HEK293T (cell line): ENCODE measurements around the gene SDHB.
"Not testable (repeated sequence)": the region's sequence is repeated elsewhere in the genome, so short reads cannot be mapped to it uniquely, and the experiment has no call there.

Experiments
- CTCF ChIA-PET: fragments of 350-600 bp; formaldehyde crosslinking; extraction: SDS; loops from one replicate; lab custom pipeline; 2021; ENCODE audit warnings: antibody characterized with exemption, inconsistent platforms; lab: Yijun Ruan, JAX
- POLR2A ChIA-PET: fragments of 350-600 bp; formaldehyde crosslinking; extraction: SDS; loops from one replicate; lab custom pipeline; 2020; ENCODE audit warnings: antibody characterized with exemption, inconsistent platforms; lab: Yijun Ruan, JAX
- DNase-seq: peaks from one replicate; pipeline ENCODE4 v3.0.0; 2012; ENCODE audit warnings: mixed read lengths; ENCODE audit errors: extremely low spot score
- ARNT ChIP-seq: fragments of 450-650 bp; IDR thresholded peaks from 2 replicates; pipeline ENCODE4 v1.6.1; 2017; ENCODE audit warnings: mild to moderate bottlenecking
- BHLHE40 ChIP-seq: fragments of 450-650 bp; IDR thresholded peaks from 2 replicates; pipeline ENCODE4 v1.6.1; 2016; ENCODE audit warnings: mild to moderate bottlenecking, moderate library complexity, borderline replicate concordance
- CTBP1 ChIP-seq: fragments of 450-650 bp; IDR thresholded peaks from 2 replicates; pipeline ENCODE4 v1.6.1; 2016; ENCODE audit warnings: borderline replicate concordance
- ELF4 ChIP-seq: fragments of 450-650 bp; IDR thresholded peaks from 2 replicates; pipeline ENCODE4 v1.6.1; 2017; ENCODE audit warnings: antibody characterized with exemption
- FOXA1 ChIP-seq: fragments of 450-650 bp; IDR thresholded peaks from 2 replicates; pipeline ENCODE4 v1.6.1; 2016; ENCODE audit warnings: mild to moderate bottlenecking
- FOXK2 ChIP-seq: fragments of 450-650 bp; IDR thresholded peaks from 2 replicates; pipeline ENCODE4 v1.6.1; 2016; ENCODE audit warnings: mild to moderate bottlenecking
- FOXM1 ChIP-seq: fragments of 450-650 bp; IDR thresholded peaks from 2 replicates; pipeline ENCODE4 v1.6.1; 2017; ENCODE audit warnings: mild to moderate bottlenecking, borderline replicate concordance
- HDGF ChIP-seq: fragments of 450-650 bp; IDR thresholded peaks from 2 replicates; pipeline ENCODE4 v1.6.1; 2017; ENCODE audit warnings: antibody characterized with exemption, borderline replicate concordance
- L3MBTL2 ChIP-seq: fragments of 450-650 bp; conservative IDR thresholded peaks from 2 replicates; pipeline ENCODE4 v1.6.1; 2016; ENCODE audit warnings: mild to moderate bottlenecking
- LEF1 ChIP-seq: fragments of 450-650 bp; IDR thresholded peaks from 2 replicates; pipeline ENCODE4 v1.6.1; 2017; ENCODE audit warnings: mild to moderate bottlenecking, borderline replicate concordance
- NFRKB ChIP-seq: fragments of 450-650 bp; IDR thresholded peaks from 2 replicates; pipeline ENCODE4 v1.6.1; 2016; ENCODE audit warnings: mild to moderate bottlenecking, moderate library complexity
- PKNOX1 ChIP-seq: fragments of 450-650 bp; IDR thresholded peaks from 2 replicates; pipeline ENCODE4 v1.6.1; 2016
- SP1 ChIP-seq: fragments of 450-650 bp; IDR thresholded peaks from 2 replicates; pipeline ENCODE4 v1.6.1; 2017
- SUZ12 ChIP-seq: fragments of 450-650 bp; IDR thresholded peaks from 2 replicates; pipeline ENCODE4 v1.6.1; 2016; ENCODE audit warnings: mild to moderate bottlenecking
- TARDBP ChIP-seq: fragments of 450-650 bp; IDR thresholded peaks from 2 replicates; pipeline ENCODE4 v1.6.1; 2016
- ZNF384 ChIP-seq: fragments of 450-650 bp; IDR thresholded peaks from 2 replicates; pipeline ENCODE4 v1.6.1; 2016

Gene SDHB

DNA sequence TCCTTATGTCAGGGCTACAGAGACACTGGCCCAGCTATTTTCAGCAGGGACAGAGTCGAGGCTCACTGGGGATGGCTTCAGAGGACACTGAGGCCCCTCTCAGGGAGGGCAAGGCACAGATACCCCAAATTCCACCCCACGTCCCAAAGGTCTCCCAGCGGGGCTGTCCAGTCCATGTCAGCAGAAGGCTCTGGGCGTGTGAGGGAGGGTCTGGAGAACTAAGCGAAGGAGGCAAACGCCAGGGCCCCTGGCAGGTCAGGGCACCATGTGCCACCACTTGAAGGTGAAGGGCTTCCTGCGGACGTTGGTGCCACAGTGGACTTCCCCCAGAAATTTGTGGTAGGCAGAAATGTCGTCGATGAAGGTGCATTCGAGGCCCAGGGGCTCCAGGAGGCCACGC is 15.0 kb upstream of the SDHB start:
- no peak for TF ChIP-seq NFRKB
- TF ChIP-seq ARNT = no peak
- no peak for TF ChIP-seq HDGF
- TF ChIP-seq FOXA1 = no peak
- TF ChIP-seq BHLHE40 = no peak
- no peak for TF ChIP-seq PKNOX1
- no peak for TF ChIP-seq SUZ12
- no peak for TF ChIP-seq L3MBTL2
- TF ChIP-seq FOXM1 = no peak
- no peak for TF ChIP-seq ZNF384
- no peak for TF ChIP-seq ELF4
- TF ChIP-seq SP1 = no peak
- no peak for TF ChIP-seq TARDBP
- CTCF ChIA-PET = no interaction called here
- no peak for DNase-seq
- POLR2A ChIA-PET = no interaction called here

DNA sequence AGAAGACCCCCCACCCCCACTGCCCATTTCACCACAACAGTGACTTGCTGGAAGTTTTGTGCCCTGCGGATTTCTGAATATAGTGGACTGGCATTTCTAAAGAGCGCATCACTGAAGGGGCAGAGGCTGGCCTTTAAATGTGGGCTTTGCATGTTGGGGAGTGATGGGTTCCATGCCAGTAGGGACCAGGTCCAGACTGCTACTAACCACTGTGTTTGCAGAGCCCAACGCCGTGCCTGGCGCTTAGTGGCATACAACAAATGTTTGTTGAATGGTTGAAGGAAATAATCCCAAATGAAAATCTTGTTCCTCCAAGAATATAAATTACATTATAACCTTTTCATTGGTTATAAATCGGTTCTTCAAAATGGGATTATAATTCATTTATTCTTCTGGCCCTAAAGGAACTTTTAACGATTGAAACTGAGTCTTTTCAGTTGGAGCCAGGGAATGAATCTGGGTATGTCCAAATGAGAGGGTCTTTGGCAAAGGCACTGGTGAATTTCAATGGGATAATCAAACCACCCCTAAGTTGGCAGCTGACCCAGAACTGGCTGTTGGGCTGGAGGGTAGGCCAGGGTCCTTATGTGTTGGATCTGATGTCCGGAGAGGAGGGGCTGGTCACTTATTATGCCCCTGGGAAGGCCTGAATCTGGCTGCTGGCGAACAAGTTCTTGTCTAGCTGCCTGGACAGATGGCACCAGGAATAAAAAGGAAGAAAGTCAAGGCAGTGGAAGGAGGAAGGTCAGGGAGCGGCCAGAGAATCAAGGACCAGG is 13.8 kb upstream of the SDHB start:
- ChIA-PET CTCF (interaction anchor here (0.9 kb wide), 1 partner anchor 8 kb away, joined by 3 read pairs; no protein-coding TSS in a partner anchor), POLR2A (interaction anchor here (0.6 kb wide), 1 partner anchor 36 kb away, joined by 3 read pairs; no protein-coding TSS in a partner anchor)
- DNase-seq = no peak
- TF ChIP-seq CTBP1 = no peak
- TF ChIP-seq BHLHE40 = no peak
- no peak for TF ChIP-seq FOXK2
- no peak for TF ChIP-seq SUZ12
- TF ChIP-seq ELF4 = no peak
- no peak for TF ChIP-seq ARNT
- no peak for TF ChIP-seq FOXM1
- no peak for TF ChIP-seq L3MBTL2
- no peak for TF ChIP-seq FOXA1
- TF ChIP-seq TARDBP = no peak

DNA sequence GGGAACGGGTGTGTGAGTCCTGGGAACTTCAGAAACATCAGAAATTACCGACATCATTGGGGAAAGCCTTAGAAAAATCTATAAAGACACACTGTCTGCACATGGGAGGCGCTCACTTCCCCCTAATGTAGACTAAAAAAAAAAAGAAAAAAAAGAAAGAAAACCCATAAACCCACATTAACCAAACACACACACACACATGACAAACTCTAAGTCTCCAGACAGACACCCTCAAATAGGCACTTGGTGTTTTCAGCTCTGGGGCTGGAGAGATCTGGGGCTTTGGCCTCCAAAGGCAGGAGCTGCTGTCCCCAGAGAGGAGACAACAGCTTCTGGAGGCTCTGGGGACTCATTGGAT is 13.2 kb upstream of the SDHB start:
- CTCF ChIA-PET = interaction anchor here (0.6 to 0.9 kb wide), 2 partner anchors 8 to 37 kb away, joined by 3 read pairs; no protein-coding TSS in a partner anchor
- no peak for TF ChIP-seq FOXK2
- no peak for TF ChIP-seq SUZ12
- TF ChIP-seq SP1 = no peak
- TF ChIP-seq CTBP1 = no peak
- no peak for TF ChIP-seq PKNOX1
- no peak for TF ChIP-seq TARDBP
- TF ChIP-seq NFRKB = no peak
- no peak for TF ChIP-seq ZNF384
- TF ChIP-seq FOXM1 = no peak
- no peak for TF ChIP-seq L3MBTL2
- no peak for TF ChIP-seq BHLHE40
- TF ChIP-seq ELF4 = no peak
- no peak for TF ChIP-seq ARNT
- no peak for TF ChIP-seq HDGF
- no peak for TF ChIP-seq LEF1
- TF ChIP-seq FOXA1 = no peak
- no peak for DNase-seq
- POLR2A ChIA-PET = interaction anchor here (0.6 kb wide), 1 partner anchor 37 kb away, joined by 3 read pairs; no protein-coding TSS in a partner anchor

GRCh38 chr1:17066361-17067068 is 12.7 kb upstream of the SDHB start:
- POLR2A ChIA-PET = no interaction called here
- TF ChIP-seq ELF4 (no peak), CTBP1 (no peak), LEF1 (no peak), L3MBTL2 (no peak), FOXM1 (no peak), FOXK2 (no peak), PKNOX1 (no peak), HDGF (no peak), SUZ12 (no peak), ARNT (no peak), FOXA1 (no peak), SP1 (no peak)
- no peak for DNase-seq
- CTCF ChIA-PET = interaction anchor here (0.6 to 0.9 kb wide), 2 partner anchors 9 to 38 kb away, joined by 3 read pairs; no protein-coding TSS in a partner anchor

DNA sequence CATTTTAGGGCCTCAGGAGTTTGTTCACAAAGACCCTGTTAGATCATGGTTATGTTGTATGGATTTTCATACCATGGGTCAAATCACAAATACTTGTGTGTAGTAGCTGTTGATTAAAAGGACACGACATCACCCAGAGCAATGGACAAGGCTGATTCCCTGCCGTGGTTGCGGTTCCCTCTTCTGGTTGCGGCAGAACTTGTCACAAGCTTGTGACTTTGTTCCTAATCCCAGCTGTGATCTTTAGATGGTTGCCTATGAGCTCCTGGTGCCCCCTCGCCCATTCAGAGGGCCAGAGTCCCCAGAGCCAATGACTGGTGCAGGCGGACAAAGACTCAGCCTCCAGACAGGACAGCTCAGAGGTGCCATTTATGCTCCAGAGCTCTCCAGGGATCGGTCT is 11.8 kb upstream of the SDHB start:
- DNase-seq = no peak
- POLR2A ChIA-PET = no interaction called here
- CTCF ChIA-PET = interaction anchor here (0.6 kb wide), 1 partner anchor 10 kb away, joined by 3 read pairs; no protein-coding TSS in a partner anchor
- no peak for TF ChIP-seq ZNF384
- TF ChIP-seq FOXK2 = no peak
- no peak for TF ChIP-seq NFRKB
- no peak for TF ChIP-seq SP1
- no peak for TF ChIP-seq BHLHE40
- TF ChIP-seq HDGF = no peak
- no peak for TF ChIP-seq ARNT
- TF ChIP-seq FOXM1 = no peak
- TF ChIP-seq L3MBTL2 = no peak
- TF ChIP-seq CTBP1 = no peak
- no peak for TF ChIP-seq SUZ12
- no peak for TF ChIP-seq LEF1
- TF ChIP-seq TARDBP = no peak
- TF ChIP-seq ELF4 = no peak
- no peak for TF ChIP-seq FOXA1
- no peak for TF ChIP-seq PKNOX1

- CTCF ChIA-PET = interaction anchor here (1.5 kb wide), 1 partner anchor 59 kb away, joined by 3 read pairs; no protein-coding TSS in a partner anchor
- POLR2A ChIA-PET, DNase-seq: not testable (repeated sequence)
Measured at GRCh38 chr1:17062751-17063150, 8.9 kb upstream of the SDHB start.
